OCI-LY3 (cell line): Measurements from ENCODE around the gene MVK.

Experiments used
- CTCF ChIP-seq: fragments of 200-600, 300-600 bp; sonication (generic); IDR thresholded peaks from 2 replicates; pipeline ENCODE4 v1.5.1; 2014; ENCODE audit warnings: antibody characterized with exemption, low read length, low read depth
- EZH2phosphoT487 ChIP-seq: fragments of 200-600 bp; shearing (Covaris generic); IDR thresholded peaks from 2 replicates; pipeline ENCODE4 v1.6.1; 2018; ENCODE audit warnings: antibody characterized with exemption, mixed run types, low read depth

- no peak for TF ChIP-seq CTCF
- no peak for TF ChIP-seq EZH2phosphoT487
These were observed 69.0 kb downstream of the MVK start for GRCh38 chr12:109642506-109643132.
